HepG2 (cell line): ENCODE data around the gene GON4L. TPM values are rescaled to one million over a fixed set of nuclear protein-coding genes. Genes with fewer than 3 reads are reported as not detected.

ENCODE experiments used
- AHDC1 ChIP-seq: sonication (generic); formaldehyde crosslinking; IDR thresholded peaks from 2 replicates; pipeline ENCODE4 v1.5.1; 2020; ENCODE audit warnings: mild to moderate bottlenecking, missing genetic modification reagents, borderline replicate concordance
- ATF3 ChIP-seq: sonication (generic); formaldehyde crosslinking; IDR thresholded peaks from 2 replicates; pipeline ENCODE4 v1.4.0; 2020; ENCODE audit warnings: missing genetic modification reagents
- CBX5 ChIP-seq: sonication (generic); formaldehyde crosslinking; IDR thresholded peaks from 2 replicates; pipeline ENCODE4 v1.4.0; 2020; ENCODE audit warnings: missing genetic modification reagents, borderline replicate concordance
- CENPT ChIP-seq: sonication (generic); formaldehyde crosslinking; IDR thresholded peaks from 2 replicates; pipeline ENCODE4 v1.8.0; 2022; ENCODE audit warnings: low read depth, mild to moderate bottlenecking, moderate library complexity, missing genetic modification reagents
- FOXA1 ChIP-seq, 2 experiments: fragments of 450-650 bp in 1 of 2; sonication (generic) in 1 of 2; formaldehyde crosslinking in 1 of 2; IDR thresholded peaks; 2 replicates each; pipeline versions ENCODE4 v1.4.0 to v1.6.1; 2016 to 2020; ENCODE audit warnings: missing genetic modification reagents in 1 of 2
- GABPB1 ChIP-seq: IDR thresholded peaks from 2 replicates; pipeline ENCODE4 v1.6.1; 2016; ENCODE audit warnings: mild to moderate bottlenecking, missing genetic modification reagents, moderate library complexity, missing compliant biosample characterization
- HMGXB3 ChIP-seq: sonication (generic); formaldehyde crosslinking; IDR thresholded peaks from 2 replicates; pipeline ENCODE4 v1.4.0; 2020; ENCODE audit warnings: missing genetic modification reagents, borderline replicate concordance
- MAX ChIP-seq: IDR thresholded peaks from 2 replicates; pipeline ENCODE4 v1.6.1; 2012; ENCODE audit warnings: inconsistent platforms
- MIER2 ChIP-seq: IDR thresholded peaks from 2 replicates; pipeline ENCODE4 v1.6.1; 2016; ENCODE audit warnings: missing biosample characterization, missing genetic modification reagents
- MXD4 ChIP-seq: IDR thresholded peaks from 2 replicates; pipeline ENCODE4 v1.6.1; 2016; ENCODE audit warnings: mild to moderate bottlenecking, missing biosample characterization, missing genetic modification reagents
- NPAS2 ChIP-seq: sonication (generic); formaldehyde crosslinking; IDR thresholded peaks from 2 replicates; pipeline ENCODE4 v1.8.0; 2022; ENCODE audit warnings: mild to moderate bottlenecking, missing genetic modification reagents, borderline replicate concordance
- PCBP2 ChIP-seq: fragments of 200-400 bp; formaldehyde crosslinking; optimal IDR thresholded peaks from 2 replicates; pipeline ENCODE3; 2018; ENCODE audit warnings: low read length, low read depth; ENCODE audit not compliant: poor library complexity, severe bottlenecking
- RBM39 ChIP-seq: fragments of 200-400 bp; formaldehyde crosslinking; IDR thresholded peaks from one replicate; pipeline ENCODE4 v1.6.1; 2018; ENCODE audit warnings: antibody characterized with exemption, mild to moderate bottlenecking, low read depth, low read length; ENCODE audit not compliant: poor library complexity, severe bottlenecking
- SRY ChIP-seq: sonication (generic); formaldehyde crosslinking; IDR thresholded peaks from 2 replicates; pipeline ENCODE4 v1.8.0; 2022; ENCODE audit warnings: mild to moderate bottlenecking, missing genetic modification reagents
- YY1 ChIP-seq: IDR thresholded peaks from 2 replicates; pipeline ENCODE4 v1.6.1; 2011; ENCODE audit warnings: low read length, low read depth, moderate library complexity, mild to moderate bottlenecking; ENCODE audit not compliant: insufficient read depth, insufficient replicate concordance
- ZNF570 ChIP-seq: sonication (generic); formaldehyde crosslinking; IDR thresholded peaks from 2 replicates; pipeline ENCODE4 v1.4.0; 2020; ENCODE audit warnings: mild to moderate bottlenecking, missing genetic modification reagents, borderline replicate concordance
- ZNF672 ChIP-seq: sonication (generic); formaldehyde crosslinking; IDR thresholded peaks from 2 replicates; pipeline ENCODE4 v1.8.1; 2022; ENCODE audit warnings: missing genetic modification reagents
- polyA plus RNA-seq, 8 experiments: library from polyadenylated mRNA; depleted of rRNA in 3 of 8; stranded (reverse) in 7 of 8; unstranded in 1 of 8; fragments of >200 nt; fragmentation: Illumina TruSeq in 4 of 8; extraction: Trizol in 4 of 8; gene quantifications; 2 replicates each; pipeline versions ENCODE4 v1.2.1 to v1.2.3, GENCODE V29; 2011 to 2016; ENCODE audit warnings: low read depth in 4 of 8, missing spikeins in 1 of 8, mixed read lengths in 1 of 8; ENCODE audit not compliant: insufficient read depth in 1 of 8
- total RNA-seq, 5 experiments: library from RNA; depleted of rRNA; stranded (reverse); fragments of >200 nt; fragmentation: Illumina TruSeq; extraction: Trizol; gene quantifications; 2 replicates each; pipeline ENCODE4 v1.2.3, GENCODE V29; 2016; ENCODE audit warnings: low read depth in 1 of 5

GON4L gene
- total and polyA plus RNA-seq, 2 of the 13 experiments (the other 11 are each of a cell fraction or from before 2014, with no cell fraction given): 14.6 to 19.6 TPM

GRCh38 chr1:155856975-155857930 is at the start of gene GON4L (continued):
- TF ChIP-seq MAX: peak; percentile 66
- TF ChIP-seq HMGXB3 (CRISPR knock-in tag): peak; percentile 64; the same call in 1 of the 2 replicates
- no peak for TF ChIP-seq MIER2 (CRISPR knock-in tag)
- TF ChIP-seq FOXA1 (IDR thresholded peaks at IDR 0.05): no peak
- peak; percentile 32; the same call in 1 of the 2 replicates for TF ChIP-seq FOXA1 (CRISPR knock-in tag; IDR thresholded peaks at IDR 0.05)
- peak; percentile 69; the same call in 1 of the 2 replicates for TF ChIP-seq MXD4
- TF ChIP-seq ZNF672: no peak
- peak; percentile 28; the same call in 1 of the 2 replicates for TF ChIP-seq AHDC1 (CRISPR knock-in tag)
- TF ChIP-seq GABPB1 (CRISPR knock-in tag): peak; percentile 95
- TF ChIP-seq ZNF570 (CRISPR knock-in tag): no peak
- TF ChIP-seq CBX5 (CRISPR knock-in tag): peak; percentile 61; the same call in 1 of the 2 replicates
- TF ChIP-seq PCBP2: no peak
- TF ChIP-seq NPAS2 (CRISPR knock-in tag): no peak
- TF ChIP-seq ATF3 (CRISPR knock-in tag): peak; percentile 12; the same call in 1 of the 2 replicates
- 0 out of 2 replicates have a peak, but pooled peaks have one; percentile 67 for TF ChIP-seq SRY (CRISPR knock-in tag)
- TF ChIP-seq YY1: peak; percentile 96
- no peak for TF ChIP-seq CENPT (CRISPR knock-in tag)
- no peak for TF ChIP-seq RBM39
